Glutamatergic neuron (in vitro differentiated cells): Measurements from ENCODE around the gene PLCG2. TPM values are rescaled to one million over a fixed set of nuclear protein-coding genes. Genes with fewer than 3 reads are reported as not detected.
A peak's percentile ranks its signal among the peaks of the same experiment; 100 is the strongest.

Source experiments
- DNase-seq: peaks from one replicate; pipeline ENCODE4 v3.0.0; 2022
- H3K27ac Mint-ChIP-seq: one replicate; pipeline ENCODE4 v1.8.0; 2020; ENCODE audit warnings: mild to moderate bottlenecking, mixed read lengths, inconsistent platforms; ENCODE audit not compliant: unreplicated experiment
- H3K27me3 Mint-ChIP-seq: one replicate; pipeline ENCODE4 v1.8.0; 2020; ENCODE audit warnings: mild to moderate bottlenecking, moderate library complexity, mixed read lengths, inconsistent platforms; ENCODE audit not compliant: unreplicated experiment
- H3K36me3 Mint-ChIP-seq: one replicate; pipeline ENCODE4 v1.8.0; 2020; ENCODE audit warnings: mild to moderate bottlenecking, mixed read lengths, inconsistent platforms; ENCODE audit not compliant: unreplicated experiment
- H3K4me1 Mint-ChIP-seq: one replicate; pipeline ENCODE4 v1.8.0; 2020; ENCODE audit warnings: mild to moderate bottlenecking, low read depth, mixed read lengths, inconsistent platforms; ENCODE audit not compliant: unreplicated experiment
- H3K4me3 Mint-ChIP-seq: one replicate; pipeline ENCODE4 v1.8.0; 2020; ENCODE audit warnings: mild to moderate bottlenecking, mixed read lengths, inconsistent platforms; ENCODE audit not compliant: unreplicated experiment
- H3K9me3 Mint-ChIP-seq: one replicate; pipeline ENCODE4 v1.8.0; 2020; ENCODE audit warnings: mild to moderate bottlenecking, moderate library complexity, mixed read lengths, inconsistent platforms; ENCODE audit not compliant: unreplicated experiment
- CTCF ChIP-seq: fragments of 200-600 bp; sonication (generic); IDR thresholded peaks from one replicate; pipeline ENCODE4 v1.5.0; 2021; ENCODE audit not compliant: partially characterized antibody, unreplicated experiment
- total RNA-seq: library from RNA; stranded (reverse); fragmentation: NEBNext Ultra II Directional; extraction: Animal tissue kit (Norgen Biotek cat#: 25700); gene quantifications from one replicate; pipeline ENCODE4 v1.2.1, GENCODE V29; 2021; ENCODE audit not compliant: unreplicated experiment

PLCG2 gene
- total RNA-seq, 1 donor from 2014 or later = 0.49 TPM

GRCh38 chr16:81780350-81780749, 1.3 kb downstream of the PLCG2 start:
- H3K27me3 Mint-ChIP-seq = peaks cover 11% of the 10 kb centered on the region
- DNase-seq = no peak
- H3K4me3 Mint-ChIP-seq = peak overlapping the region; percentile 21
- H3K36me3 Mint-ChIP-seq = peaks cover 3% of the 10 kb centered on the region
- H3K27ac Mint-ChIP-seq = no peak overlapping the region
- TF ChIP-seq CTCF = no peak
- peaks cover 1% of the 10 kb centered on the region for H3K9me3 Mint-ChIP-seq
- H3K4me1 Mint-ChIP-seq = peaks cover 7% of the 10 kb centered on the region

GRCh38 chr16:81782236-81782635, 3.1 kb downstream of the PLCG2 start:
- H3K27me3 Mint-ChIP-seq = peaks cover 11% of the 10 kb centered on the region

GRCh38 chr16:81784072-81784795, 5.1 kb downstream of the PLCG2 start:
- peaks cover 8% of the 10 kb centered on the region for H3K27me3 Mint-ChIP-seq
- TF ChIP-seq CTCF = peak; percentile 15
- peaks cover 1% of the 10 kb centered on the region for H3K9me3 Mint-ChIP-seq
- H3K36me3 Mint-ChIP-seq = no peaks in the 10 kb centered on the region
- no peak overlapping the region for H3K27ac Mint-ChIP-seq
- no peak overlapping the region for H3K4me3 Mint-ChIP-seq
- no peak for DNase-seq
- peaks cover 5% of the 10 kb centered on the region for H3K4me1 Mint-ChIP-seq

More at GRCh38 chr16:81782236-81782635, 3.1 kb downstream of the PLCG2 start:
- DNase-seq = no peak
- no peak for TF ChIP-seq CTCF
- Mint-ChIP-seq H3K27ac (no peak overlapping the region), H3K9me3 (peaks cover 1% of the 10 kb centered on the region), H3K4me3 (no peak overlapping the region), H3K36me3 (peaks cover 3% of the 10 kb centered on the region), H3K4me1 (peaks cover 7% of the 10 kb centered on the region)

- H3K27me3 Mint-ChIP-seq = peaks cover 4% of the 10 kb centered on the region
- no peak for TF ChIP-seq CTCF
- peaks cover 5% of the 10 kb centered on the region for H3K4me1 Mint-ChIP-seq
- no peaks in the 10 kb centered on the region for H3K36me3 Mint-ChIP-seq
- H3K4me3 Mint-ChIP-seq = no peak overlapping the region
- no peak for DNase-seq
- H3K9me3 Mint-ChIP-seq = peaks cover 1% of the 10 kb centered on the region
- H3K27ac Mint-ChIP-seq = no peak overlapping the region
These were observed 6.2 kb downstream of the PLCG2 start for GRCh38 chr16:81785138-81785924.

- no peak for DNase-seq
- Mint-ChIP-seq H3K27ac (no peak overlapping the region), H3K4me3 (no peak overlapping the region), H3K9me3 (peaks cover 1% of the 10 kb centered on the region), H3K36me3 (no peaks in the 10 kb centered on the region), H3K4me1 (peaks cover 5% of the 10 kb centered on the region), H3K27me3 (peaks cover 4% of the 10 kb centered on the region)
- TF ChIP-seq CTCF = no peak
These were observed 7.2 kb downstream of the PLCG2 start for GRCh38 chr16:81786321-81786720.
